Parathyroid adenoma (tissue), 2 donors: Measurements from ENCODE around the gene INPP5D.

ENCODE experiments used
- H2AFZ ChIP-seq: fragments of 300-600 bp; sonication (generic); one replicate; pipeline ENCODE4 v1.7.0; 2017; ENCODE audit warnings: antibody characterized with exemption, mild to moderate bottlenecking
- H3K27ac ChIP-seq: fragments of 300-600 bp; sonication (generic); one replicate; pipeline ENCODE4 v1.7.0; 2017
- H3K27me3 ChIP-seq: fragments of 300-600 bp; sonication (generic); one replicate; pipeline ENCODE4 v1.7.0; 2017; ENCODE audit warnings: low read length; ENCODE audit not compliant: control insufficient read depth, insufficient read depth
- H3K36me3 ChIP-seq: fragments of 300-600 bp; sonication (generic); one replicate; pipeline ENCODE4 v1.7.0; 2017; ENCODE audit warnings: low read length; ENCODE audit not compliant: control insufficient read depth, insufficient read depth
- H3K4me1 ChIP-seq: fragments of 300-600 bp; sonication (generic); one replicate; pipeline ENCODE4 v1.7.0; 2017; ENCODE audit warnings: control low read depth
- H3K4me2 ChIP-seq: fragments of 300-600 bp; sonication (generic); one replicate; pipeline ENCODE4 v1.7.0; 2017; ENCODE audit warnings: low read length
- H3K4me3 ChIP-seq: fragments of 300-600 bp; sonication (generic); one replicate; pipeline ENCODE4 v1.7.0; 2017; ENCODE audit warnings: low read depth, low read length
- H3K79me2 ChIP-seq: fragments of 300-600 bp; sonication (generic); one replicate; pipeline ENCODE4 v1.7.0; 2017; ENCODE audit warnings: control low read depth
- H3K9ac ChIP-seq: fragments of 300-600 bp; sonication (generic); one replicate; pipeline ENCODE4 v1.7.0; 2017; ENCODE audit warnings: mild to moderate bottlenecking
- H3K9me3 ChIP-seq: fragments of 300-600 bp; sonication (generic); one replicate; pipeline ENCODE4 v1.7.0; 2017; ENCODE audit warnings: low read length; ENCODE audit not compliant: control insufficient read depth
- CTCF ChIP-seq: fragments of 300-600 bp; sonication (generic); IDR thresholded peaks from one replicate; pipeline ENCODE4 v1.7.0; 2017; ENCODE audit warnings: antibody characterized with exemption, mild to moderate bottlenecking
- donor health status: primary hyperparathyroidism.

Gene INPP5D

GRCh38 chr2:233252227-233252626 is 192.1 kb downstream of the INPP5D start:
- peak overlapping the region; percentile 86 for H3K27ac ChIP-seq
- peak overlapping the region; percentile 98 for H2AFZ ChIP-seq
- H3K4me2 ChIP-seq: peak overlapping the region; percentile 84
- peak overlapping the region; percentile 71 for H3K4me3 ChIP-seq
- H3K79me2 ChIP-seq: peaks cover 8% of the 10 kb centered on the region
- TF ChIP-seq CTCF: no peak
- no peaks in the 10 kb centered on the region for H3K9me3 ChIP-seq
- peaks cover 3% of the 10 kb centered on the region for H3K4me1 ChIP-seq
- H3K9ac ChIP-seq: peak overlapping the region; percentile 73
- no peaks in the 10 kb centered on the region for H3K27me3 ChIP-seq
- H3K36me3 ChIP-seq: no peaks in the 10 kb centered on the region

- no peak overlapping the region for H3K27ac ChIP-seq
- no peaks in the 10 kb centered on the region for H3K27me3 ChIP-seq
- H3K9me3 ChIP-seq: no peaks in the 10 kb centered on the region
- no peak overlapping the region for H3K4me2 ChIP-seq
- peaks cover 3% of the 10 kb centered on the region for H3K4me1 ChIP-seq
- no peak overlapping the region for H3K9ac ChIP-seq
- no peak for TF ChIP-seq CTCF
- H2AFZ ChIP-seq: no peak overlapping the region
- no peak overlapping the region for H3K4me3 ChIP-seq
- H3K79me2 ChIP-seq: peaks cover 23% of the 10 kb centered on the region
- no peaks in the 10 kb centered on the region for H3K36me3 ChIP-seq
Measured at GRCh38 chr2:233255151-233255550, 195.0 kb downstream of the INPP5D start.

- TF ChIP-seq CTCF: no peak
- no peak overlapping the region for H3K27ac ChIP-seq
- H3K79me2 ChIP-seq: peaks cover 23% of the 10 kb centered on the region
- no peak overlapping the region for H3K4me3 ChIP-seq
- peaks cover 3% of the 10 kb centered on the region for H3K4me1 ChIP-seq
- no peak overlapping the region for H3K4me2 ChIP-seq
- H3K9ac ChIP-seq: no peak overlapping the region
- H2AFZ ChIP-seq: no peak overlapping the region
- H3K36me3 ChIP-seq: no peaks in the 10 kb centered on the region
- no peaks in the 10 kb centered on the region for H3K9me3 ChIP-seq
- no peaks in the 10 kb centered on the region for H3K27me3 ChIP-seq
Measured at GRCh38 chr2:233256048-233256447, 195.9 kb downstream of the INPP5D start.
